Small intestine (tissue), 7 donors: ENCODE results near the gene SMAP2. TPM values are rescaled to one million over a fixed set of nuclear protein-coding genes. Genes with fewer than 3 reads are reported as not detected.
"Not testable (repeated sequence)": the region's sequence is repeated elsewhere in the genome, so short reads cannot be mapped to it uniquely, and the experiment has no call there.

Experiments used
- DNase-seq, 2 donors: peaks; one replicate each; pipeline versions ENCODE4 v3.0.0 to v3.0.0-alpha.2; 2013
- FAIRE-seq: peaks from 2 replicates; lab custom pipeline; 2012; peaks lifted over from hg19 to GRCh38; lab: Jason Lieb, UNC
- H3K27ac ChIP-seq, 3 donors: one replicate each; pipeline ENCODE4 v1.5.1; 2013; ENCODE audit warnings: low read length in 2 of 3, mild to moderate bottlenecking in 2 of 3, control low read depth in 1 of 3, inconsistent platforms in 1 of 3, low read depth in 1 of 3, moderate library complexity in 1 of 3
- H3K27me3 ChIP-seq, 3 donors: one replicate each; pipeline ENCODE4 v1.6.1; 2013; ENCODE audit warnings: low read length in 3 of 3, inconsistent platforms in 1 of 3; ENCODE audit not compliant: control insufficient read depth in 3 of 3, insufficient read depth in 3 of 3
- H3K36me3 ChIP-seq, 3 donors: one replicate each; pipeline ENCODE4 v1.6.1; 2013; ENCODE audit warnings: low read length in 3 of 3, inconsistent platforms in 1 of 3, low read depth in 1 of 3, mild to moderate bottlenecking in 1 of 3, moderate library complexity in 1 of 3; ENCODE audit not compliant: control insufficient read depth in 3 of 3, insufficient read depth in 2 of 3
- H3K4me1 ChIP-seq, 3 donors: one replicate each; pipeline ENCODE4 v1.6.1; 2013; ENCODE audit warnings: low read length in 2 of 3, inconsistent platforms in 1 of 3, low read depth in 1 of 3, mild to moderate bottlenecking in 1 of 3, moderate library complexity in 1 of 3; ENCODE audit not compliant: control insufficient read depth in 3 of 3, insufficient read depth in 2 of 3
- H3K4me3 ChIP-seq, 3 donors: one replicate each; pipeline ENCODE4 v1.5.1; 2013; ENCODE audit warnings: low read length in 3 of 3, control low read depth in 1 of 3, inconsistent platforms in 1 of 3, low read depth in 1 of 3, mild to moderate bottlenecking in 1 of 3, moderate library complexity in 1 of 3
- H3K9me3 ChIP-seq, 2 donors: one replicate each; pipeline ENCODE4 v1.6.1; 2013; ENCODE audit warnings: low read depth in 1 of 2, low read length in 1 of 2; ENCODE audit not compliant: control insufficient read depth in 2 of 2, insufficient read depth in 1 of 2
- WGBS, 3 donors: extraction: QIAGEN DNeasy Blood & Tissue Kit; methylation state at CpG; one replicate each; pipeline ENCODE4 v1.1.7; 2013; 5-methylcytosine and 5-hydroxymethylcytosine counted together
- polyA plus RNA-seq, 4 donors: library from polyadenylated mRNA; stranded (reverse) in 3 of 4; unstranded in 1 of 4; fragments of 200-250 nt in 3 of 4; fragments of 120-200 nt in 1 of 4; gene quantifications; one replicate each; pipeline versions ENCODE4 v1.2.1 to v1.2.3, GENCODE V29; 2013
- donor health status: healthy with polysubstance abuse.
- donor health status: control.
- donor health status: control.
- donor health status: Bipolar disorder and iron deficiency.
- donor health status: healthy.

The SMAP2 gene
- polyA plus RNA-seq, 4 donors = 13.0 to 27.8 (median 25.5) TPM

DNA sequence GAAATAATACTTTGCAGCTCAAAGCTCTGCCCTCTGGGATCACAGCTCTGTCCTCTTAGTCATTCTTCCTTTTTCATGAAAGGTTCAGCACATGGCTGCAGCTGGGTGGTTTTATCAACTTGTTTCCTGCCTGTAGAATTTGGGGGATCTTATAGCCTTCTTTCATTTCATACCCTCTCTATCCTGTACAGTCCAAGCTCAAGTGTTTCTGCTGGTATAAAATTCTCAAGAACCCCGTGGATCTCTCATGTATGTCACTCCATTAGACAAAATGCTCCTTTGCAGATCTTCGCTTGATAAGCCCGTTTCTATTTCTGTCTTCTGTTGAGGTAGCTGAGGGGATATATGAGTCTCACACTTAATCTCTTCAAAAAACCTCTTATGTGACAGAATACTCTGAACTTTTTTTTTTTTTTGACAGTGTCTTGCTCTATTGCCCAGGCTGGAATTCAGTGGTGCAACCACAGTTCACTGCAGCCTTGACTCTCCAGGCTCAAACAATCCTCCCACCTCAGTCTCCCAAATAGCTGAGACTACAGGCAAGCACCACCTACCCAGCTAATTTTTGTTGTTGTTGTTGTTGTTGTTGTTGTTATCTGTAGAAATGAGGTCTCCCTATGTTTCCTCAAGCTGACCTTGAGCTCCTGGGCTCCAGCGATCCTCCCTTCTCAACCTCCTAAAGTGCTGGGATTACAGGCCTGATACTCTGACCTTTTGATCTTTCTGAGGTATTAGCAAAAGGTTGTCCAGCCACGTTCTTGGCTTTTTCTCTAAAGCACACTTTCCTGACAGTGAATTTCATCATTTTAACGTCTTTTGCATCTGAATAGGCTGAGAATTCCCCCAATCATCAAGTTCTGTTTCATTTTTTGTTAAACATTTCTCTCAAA lies 31.8 kb upstream of the SMAP2 start:
- FAIRE-seq (no peak), DNase-seq (peak in 1 of 2 donors; percentile 26)
- H3K36me3 ChIP-seq = no peaks in the 10 kb centered on the region
- WGBS, 3 donors = 62 to 71% (median 66%) methylated on average over 6 of the region's 6 CpGs
- peaks cover 0 to 14% (median 0%) of the 10 kb centered on the region in 3 donors for H3K27me3 ChIP-seq
- peak overlapping the region in 1 of 3 donors; percentile 21 for H3K27ac ChIP-seq
- H3K4me1 ChIP-seq = peaks cover 0 to 3% (median 2%) of the 10 kb centered on the region in 3 donors
- H3K4me3 ChIP-seq = no peak overlapping the region
- peaks cover 0 to 10% of the 10 kb centered on the region in 2 donors for H3K9me3 ChIP-seq

DNA sequence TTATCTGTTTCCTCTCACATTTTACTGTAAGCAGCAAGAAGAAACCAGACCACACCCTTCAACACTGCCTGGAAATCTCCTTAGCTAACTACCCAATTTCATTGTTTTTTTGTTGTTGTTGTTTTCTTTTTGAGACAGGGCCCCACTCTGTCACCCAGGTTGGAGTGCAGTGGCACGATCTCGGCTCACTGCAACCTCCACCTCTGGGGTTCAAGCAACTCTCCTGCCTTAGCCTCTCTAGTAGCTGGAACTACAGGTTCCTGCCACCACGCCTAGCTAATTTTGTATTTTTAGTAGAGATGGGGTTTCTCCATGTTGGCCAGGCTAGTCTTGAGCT lies 31.2 kb upstream of the SMAP2 start:
- not testable (repeated sequence) for H3K27ac ChIP-seq, H3K36me3 ChIP-seq, DNase-seq, FAIRE-seq, H3K4me1 ChIP-seq, H3K4me3 ChIP-seq
- H3K9me3 ChIP-seq = peaks cover 0 to 10% of the 10 kb centered on the region in 2 donors
- WGBS, 3 donors = 78 to 86% (median 85%) methylated on average over 3 of the region's 3 CpGs
- H3K27me3 ChIP-seq = peaks cover 0 to 14% (median 0%) of the 10 kb centered on the region in 3 donors

DNA sequence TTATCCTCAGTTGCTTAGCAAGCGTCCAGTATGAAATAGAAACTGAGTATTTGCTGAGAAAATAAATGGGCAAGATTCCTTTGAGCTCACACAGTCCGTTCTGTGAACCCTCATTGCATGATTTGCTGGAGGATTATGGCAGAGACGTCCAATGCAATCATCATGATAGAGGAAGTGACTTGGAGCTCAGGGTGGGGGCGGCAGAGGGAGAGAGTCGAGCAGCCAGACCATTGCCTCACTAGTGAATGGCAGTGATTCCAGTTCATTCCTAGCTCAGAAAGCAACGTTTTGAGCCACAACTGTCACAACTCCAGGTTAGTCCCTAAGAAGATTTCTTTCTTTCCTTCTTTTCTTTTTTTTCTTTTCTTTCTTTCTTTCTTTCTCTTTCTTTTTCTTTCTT lies 28.9 kb upstream of the SMAP2 start:
- peaks cover 0 to 4% (median 0%) of the 10 kb centered on the region in 3 donors for H3K27me3 ChIP-seq
- DNase-seq = peak; percentile 21 to 43
- FAIRE-seq = no peak
- no peaks in the 10 kb centered on the region for H3K36me3 ChIP-seq
- no peak overlapping the region for H3K27ac ChIP-seq
- no peak overlapping the region for H3K4me3 ChIP-seq
- WGBS, 3 donors = 8 to 15% (median 13%) methylated on average over 6 of the region's 6 CpGs
- peaks cover 0 to 4% of the 10 kb centered on the region in 2 donors for H3K9me3 ChIP-seq
- H3K4me1 ChIP-seq = peaks cover 0 to 1% (median 0%) of the 10 kb centered on the region in 3 donors

DNA sequence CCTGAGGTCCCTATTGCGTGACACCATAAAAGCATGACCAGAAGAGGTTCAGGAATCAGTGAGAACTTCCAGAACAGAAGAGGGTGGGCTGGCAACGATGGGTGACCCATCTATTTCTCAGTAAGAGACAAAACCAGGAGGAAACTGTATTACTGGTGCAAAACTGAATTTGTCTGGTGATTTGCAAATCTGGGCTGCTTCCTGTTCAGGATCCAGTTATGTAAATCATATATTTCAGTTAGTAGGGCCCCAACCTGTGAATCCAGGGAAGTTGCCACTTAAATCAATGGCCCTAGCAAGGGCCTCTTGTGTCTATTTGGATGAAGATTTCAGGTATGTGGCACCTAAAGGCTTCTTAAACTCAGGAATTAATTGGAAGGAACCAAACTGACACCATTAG lies 23.1 kb upstream of the SMAP2 start:
- FAIRE-seq (no peak), DNase-seq (no peak)
- 79 to 84% (median 84%) methylated on average over 2 of the region's 2 CpGs for WGBS, 3 donors
- H3K4me3 ChIP-seq = no peak overlapping the region
- H3K36me3 ChIP-seq = no peaks in the 10 kb centered on the region
- no peak overlapping the region for H3K27ac ChIP-seq
- H3K9me3 ChIP-seq = no peaks in the 10 kb centered on the region
- peaks cover 0 to 2% (median 0%) of the 10 kb centered on the region in 3 donors for H3K27me3 ChIP-seq
- no peaks in the 10 kb centered on the region for H3K4me1 ChIP-seq

DNA sequence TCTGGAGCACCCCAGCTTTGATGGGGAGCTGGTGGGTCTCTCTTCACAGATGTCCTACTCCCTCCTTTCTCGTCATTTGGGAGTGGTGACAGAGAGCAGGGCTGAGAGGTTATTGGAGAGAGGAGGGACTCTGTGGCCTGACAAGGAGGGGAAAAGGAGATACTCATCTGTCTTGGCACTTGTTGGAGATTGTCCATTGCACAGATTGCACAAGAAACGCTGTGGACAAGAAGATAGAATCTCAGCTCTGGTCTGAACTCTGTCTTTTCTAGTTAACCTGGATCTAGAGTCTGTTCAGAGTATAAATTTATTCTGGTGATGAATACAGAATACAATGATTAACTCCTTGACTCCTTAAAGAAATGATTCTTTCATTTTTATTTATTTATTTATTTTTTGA lies 22.4 kb upstream of the SMAP2 start:
- Histone ChIP-seq H3K4me3 (no peak overlapping the region), H3K9me3 (no peaks in the 10 kb centered on the region), H3K36me3 (no peaks in the 10 kb centered on the region), H3K27me3 (peaks cover 0 to 2% (median 0%) of the 10 kb centered on the region in 3 donors), H3K27ac (no peak overlapping the region), H3K4me1 (no peaks in the 10 kb centered on the region)
- 79 to 95% (median 90%) methylated on average over 2 of the region's 2 CpGs for WGBS, 3 donors
- FAIRE-seq (no peak), DNase-seq (no peak)

DNA sequence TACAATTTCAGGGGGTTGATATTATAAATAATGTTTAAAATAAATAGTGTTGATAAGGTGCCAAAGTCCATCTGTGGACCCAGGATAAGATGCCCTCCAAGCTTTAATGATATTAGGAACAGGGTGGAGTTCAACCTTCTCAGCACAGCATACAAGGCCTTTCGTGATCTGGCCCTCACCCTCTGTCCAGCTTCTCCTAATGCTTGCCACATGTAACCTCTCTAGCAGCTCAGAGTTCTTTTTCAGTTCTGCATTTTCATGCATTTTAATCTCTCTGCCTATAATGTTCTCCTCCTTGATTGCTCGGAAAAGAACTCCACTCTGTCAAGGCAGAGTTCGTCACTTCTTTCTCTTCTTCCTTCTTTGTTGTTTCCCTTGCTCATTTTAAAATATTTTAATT lies 21.4 kb upstream of the SMAP2 start:
- no peak for DNase-seq
- WGBS, 3 donors = 83 to 88% (median 85%) methylated on average over 3 of the region's 3 CpGs
- Histone ChIP-seq H3K4me1 (no peaks in the 10 kb centered on the region), H3K27ac (no peak overlapping the region), H3K36me3 (no peaks in the 10 kb centered on the region), H3K27me3 (peaks cover 0 to 2% (median 0%) of the 10 kb centered on the region in 3 donors), H3K4me3 (no peak overlapping the region), H3K9me3 (no peaks in the 10 kb centered on the region)
- FAIRE-seq = no peak

DNA sequence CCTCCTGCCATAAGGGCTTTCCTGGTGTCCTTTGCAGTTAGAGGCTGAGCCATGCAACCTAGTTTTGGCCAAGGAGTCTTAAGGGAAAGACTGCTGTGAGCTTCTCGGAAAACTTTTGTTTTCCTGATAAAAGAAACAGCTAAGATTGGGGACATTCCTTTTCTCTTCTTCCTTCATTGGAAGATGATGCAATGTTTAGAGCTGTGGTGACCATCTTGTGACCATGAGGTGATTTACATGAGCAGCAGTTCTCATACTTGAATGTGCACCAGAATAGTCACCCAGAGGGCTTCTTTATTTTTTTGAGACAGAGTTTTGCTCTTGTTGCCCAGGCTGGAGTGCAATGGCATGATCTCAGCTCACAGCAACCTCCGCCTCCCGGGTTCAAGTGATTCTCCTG lies 20.4 kb upstream of the SMAP2 start:
- 91 to 98% (median 96%) methylated on average over 3 of the region's 3 CpGs for WGBS, 3 donors
- no peak overlapping the region for H3K4me3 ChIP-seq
- peaks cover 0 to 2% (median 0%) of the 10 kb centered on the region in 3 donors for H3K27me3 ChIP-seq
- peak overlapping the region in 1 of 3 donors; percentile 20 for H3K27ac ChIP-seq
- no peak for DNase-seq
- no peak for FAIRE-seq
- no peaks in the 10 kb centered on the region for H3K36me3 ChIP-seq
- peaks cover 0 to under 1% of the 10 kb centered on the region in 2 donors for H3K9me3 ChIP-seq
- no peaks in the 10 kb centered on the region for H3K4me1 ChIP-seq

DNA sequence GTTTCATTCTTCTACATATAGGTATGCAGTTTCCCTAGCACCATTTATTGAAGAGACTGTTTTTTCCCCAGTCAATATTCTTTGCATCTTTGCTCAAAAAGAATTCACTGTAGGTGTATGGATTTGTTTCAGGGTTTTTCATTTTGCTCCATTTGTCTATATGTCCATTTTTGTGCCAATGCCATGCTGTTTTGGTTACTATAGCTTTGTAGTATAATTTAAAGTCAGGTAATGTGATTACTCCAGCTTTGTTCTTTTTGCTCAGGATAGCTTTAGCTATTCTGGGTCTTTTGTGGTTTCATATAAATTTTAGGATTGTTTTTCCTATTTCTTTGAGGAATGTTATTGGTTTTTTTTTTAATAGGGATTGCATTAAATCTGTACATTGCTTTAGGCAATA lies 15.9 kb upstream of the SMAP2 start:
- no peak for FAIRE-seq
- no peak overlapping the region for H3K4me3 ChIP-seq
- H3K36me3 ChIP-seq = no peaks in the 10 kb centered on the region
- H3K27ac ChIP-seq = no peak overlapping the region
- no peak for DNase-seq
- no peaks in the 10 kb centered on the region for H3K4me1 ChIP-seq
- peaks cover 0 to 9% (median 0%) of the 10 kb centered on the region in 3 donors for H3K27me3 ChIP-seq
- peaks cover 0 to 8% of the 10 kb centered on the region in 2 donors for H3K9me3 ChIP-seq
